CD4-positive, alpha-beta T cell (primary cell): ENCODE measurements around the gene TTLL10. TPM values are rescaled to one million over a fixed set of nuclear protein-coding genes. Genes with fewer than 3 reads are reported as not detected.

ENCODE experiments used
- ATAC-seq: fragments of 200-7000 bp; cut with Tn5 transposase; one replicate; pipeline ENCODE4 v1.10.0; 2022; ENCODE audit warnings: mild to moderate bottlenecking; ENCODE audit not compliant: poor library complexity
- CTCF ChIA-PET: fragments of 350-600 bp; sonication (Branson Sonifier 250); formaldehyde crosslinking; loops from one replicate; lab custom pipeline; 2021; ENCODE audit warnings: antibody characterized with exemption, inconsistent platforms; lab: Charles Lee
- POLR2A ChIA-PET: fragments of 350-600 bp; sonication (Branson Sonifier 250); formaldehyde crosslinking; loops from one replicate; lab custom pipeline; 2021; ENCODE audit warnings: antibody characterized with exemption, inconsistent platforms; lab: Charles Lee
- DNase-seq, 14 experiments: peaks; one replicate each; pipeline ENCODE4 v3.0.0-alpha.2; 2013 to 2020; ENCODE audit warnings: mixed read lengths in 2 of 14
- H3K27ac ChIP-seq, 2 donors: one replicate each; pipeline versions ENCODE4 v1.5.1 to v1.7.0; 2013; ENCODE audit warnings: low read length in 2 of 2, low read depth in 1 of 2, mild to moderate bottlenecking in 1 of 2
- H3K27me3 ChIP-seq, 2 experiments: 1 replicate in 1 of 2; 2 replicates in 1 of 2; pipeline versions ENCODE4 v1.6.1 to v1.7.0; 2013; ENCODE audit warnings: low read length in 2 of 2, control low read depth in 1 of 2, mild to moderate bottlenecking in 1 of 2, moderate library complexity in 1 of 2; ENCODE audit not compliant: insufficient read depth in 2 of 2, control insufficient read depth in 1 of 2
- H3K36me3 ChIP-seq: one replicate; pipeline ENCODE4 v1.6.1; 2013; ENCODE audit warnings: low read length, control low read depth; ENCODE audit not compliant: insufficient read depth
- H3K4me1 ChIP-seq: one replicate; pipeline ENCODE4 v1.6.1; 2013; ENCODE audit warnings: low read length, control low read depth; ENCODE audit not compliant: insufficient read depth
- H3K4me3 ChIP-seq: one replicate; pipeline ENCODE4 v1.5.1; 2013; ENCODE audit warnings: mild to moderate bottlenecking, low read length, moderate library complexity
- H3K9me3 ChIP-seq, 2 experiments: 1 replicate in 1 of 2; 2 replicates in 1 of 2; pipeline versions ENCODE4 v1.6.1 to v1.7.0; 2013; ENCODE audit warnings: low read length in 2 of 2, mild to moderate bottlenecking in 2 of 2, control low read depth in 1 of 2, moderate library complexity in 1 of 2; ENCODE audit not compliant: control insufficient read depth in 1 of 2, insufficient read depth in 1 of 2
- H3K27ac Mint-ChIP-seq: one replicate; pipeline ENCODE4 v1.8.0; 2020; ENCODE audit warnings: mixed read lengths
- H3K27me3 Mint-ChIP-seq: one replicate; pipeline ENCODE4 v1.8.0; 2021; ENCODE audit warnings: mixed read lengths
- H3K36me3 Mint-ChIP-seq: one replicate; pipeline ENCODE4 v1.8.0; 2021; ENCODE audit warnings: low read depth, mixed read lengths
- H3K4me1 Mint-ChIP-seq: one replicate; pipeline ENCODE4 v1.8.0; 2021; ENCODE audit warnings: low read depth, mixed read lengths
- H3K4me3 Mint-ChIP-seq: one replicate; pipeline ENCODE4 v1.8.0; 2020; ENCODE audit warnings: mild to moderate bottlenecking, mixed read lengths
- H3K9me3 Mint-ChIP-seq: one replicate; pipeline ENCODE4 v1.8.0; 2020; ENCODE audit warnings: mixed read lengths
- CTCF ChIP-seq: fragments of 200-600 bp; IDR thresholded peaks from one replicate; pipeline ENCODE4 v1.8.0; 2022; ENCODE audit warnings: antibody characterized with exemption, mild to moderate bottlenecking
- intact Hi-C, 2 experiments: fragments of 100-400 bp; cut with DNase I in 1 of 2; cut with micrococcal nuclease in 1 of 2; formaldehyde crosslinking; loops; one replicate each; pipeline versions ENCODE4 v1.15.1 to v1.9.0; 2023 to 2025; cut with DNase I, micrococcal nuclease
- total RNA-seq, 174 experiments: library from RNA in 2 of 174; stranded (reverse) in 2 of 174; gene quantifications; one replicate each; pipeline ENCODE4 v1.2.3 and lab custom pipeline; 2021 to 2026

TTLL10 gene
- total RNA-seq, 2 experiments from 2014 or later = 0.11 to 0.59 TPM

GRCh38 chr1:1215881-1216605 lies 42.4 kb downstream of the TTLL10 start:
- peaks cover 26% of the 10 kb centered on the region for H3K4me1 Mint-ChIP-seq
- Histone ChIP-seq H3K36me3 (peaks cover 37% of the 10 kb centered on the region), H3K27ac (peak overlapping the region; percentile 43 to 86), H3K27me3 (no peaks in the 10 kb centered on the region), H3K4me1 (peaks cover 92% of the 10 kb centered on the region), H3K4me3 (no peak overlapping the region), H3K9me3 (peaks cover 0 to 3% of the 10 kb centered on the region in 2 experiments)
- peak overlapping the region; percentile 90 for H3K4me3 Mint-ChIP-seq
- DNase-seq (no peak), ATAC-seq (no peak)
- intact Hi-C loops = no loop called here
- peak overlapping the region; percentile 96 for H3K27ac Mint-ChIP-seq
- ChIA-PET CTCF (interaction anchor here (1.3 kb wide), 1 partner anchor 94 kb away, joined by 4 read pairs; no protein-coding TSS in a partner anchor), POLR2A (interaction anchor here (1.0 to 1.2 kb wide), 2 partner anchors 8 to 15 kb away, joined by 3 to 8 read pairs; no protein-coding TSS in a partner anchor)
- H3K36me3 Mint-ChIP-seq = peaks cover 39% of the 10 kb centered on the region
- H3K27me3 Mint-ChIP-seq = no peaks in the 10 kb centered on the region
- no peaks in the 10 kb centered on the region for H3K9me3 Mint-ChIP-seq
- no peak for TF ChIP-seq CTCF

GRCh38 chr1:1216770-1217620 lies 43.3 kb downstream of the TTLL10 start:
- H3K36me3 Mint-ChIP-seq = peaks cover 46% of the 10 kb centered on the region
- no peak overlapping the region for H3K4me3 ChIP-seq
- H3K9me3 Mint-ChIP-seq = no peaks in the 10 kb centered on the region
- H3K4me3 Mint-ChIP-seq = peak overlapping the region; percentile 90
- CTCF ChIA-PET = interaction anchor here (0.5 kb wide), 1 partner anchor 84 kb away, joined by 3 read pairs; no protein-coding TSS in a partner anchor
- POLR2A ChIA-PET = interaction anchor here (0.8 to 1.0 kb wide), 3 partner anchors 9 to 20 kb away, joined by 3 to 8 read pairs (median 3); no protein-coding TSS in a partner anchor
- H3K27ac ChIP-seq = peak overlapping the region; percentile 43 to 86
- no peak for TF ChIP-seq CTCF
- H3K27me3 ChIP-seq = no peaks in the 10 kb centered on the region
- intact Hi-C loops = no loop called here
- peak; percentile 39 for ATAC-seq
- peak overlapping the region; percentile 96 for H3K27ac Mint-ChIP-seq
- H3K4me1 ChIP-seq = peaks cover 82% of the 10 kb centered on the region
- H3K27me3 Mint-ChIP-seq = no peaks in the 10 kb centered on the region
- peaks cover 45% of the 10 kb centered on the region for H3K36me3 ChIP-seq
- DNase-seq = peak in 7 of 14 experiments; percentile 38 to 88 (median 67)
- H3K4me1 Mint-ChIP-seq = peaks cover 26% of the 10 kb centered on the region
- H3K9me3 ChIP-seq = peaks cover 0 to 3% of the 10 kb centered on the region in 2 experiments
